Kidney tubule cell (primary cell): ENCODE measurements around the gene TRPV6.

ENCODE experiments used
- DNase-seq: peaks from one replicate; pipeline ENCODE4 v3.0.0-alpha.2; 2018; ENCODE audit warnings: low spot score

TRPV6 gene

GRCh38 chr7:142883145-142883544 lies 2.4 kb downstream of the TRPV6 start:
- no peak for DNase-seq

- no peak for DNase-seq
Measured at GRCh38 chr7:142882338-142882678, 3.2 kb downstream of the TRPV6 start.

- DNase-seq = no peak
Measured at GRCh38 chr7:142881586-142882337, 3.8 kb downstream of the TRPV6 start.

GRCh38 chr7:142880876-142881505 lies 4.6 kb downstream of the TRPV6 start:
- DNase-seq = peak; percentile 50

GRCh38 chr7:142879060-142879459 lies 6.5 kb downstream of the TRPV6 start:
- DNase-seq = no peak

- peak; percentile 31 for DNase-seq
Measured at GRCh38 chr7:142878315-142878714, 7.2 kb downstream of the TRPV6 start.

GRCh38 chr7:142876991-142877910 lies 8.3 kb downstream of the TRPV6 start:
- DNase-seq = no peak

GRCh38 chr7:142876236-142876960 lies 9.1 kb downstream of the TRPV6 start:
- DNase-seq = no peak

- no peak for DNase-seq
Measured at GRCh38 chr7:142875456-142875855, 10.1 kb downstream of the TRPV6 start.

- no peak for DNase-seq
Measured at GRCh38 chr7:142874837-142875236, 10.7 kb downstream of the TRPV6 start.

GRCh38 chr7:142874409-142874808 lies 11.1 kb downstream of the TRPV6 start:
- no peak for DNase-seq

- DNase-seq = no peak
Measured at GRCh38 chr7:142873871-142874270, 11.7 kb downstream of the TRPV6 start.

- peak; percentile 17 for DNase-seq
Measured at GRCh38 chr7:142873281-142873784, 12.2 kb downstream of the TRPV6 start.

- DNase-seq = no peak
Measured at GRCh38 chr7:142872106-142872675, 13.4 kb downstream of the TRPV6 start.

- no peak for DNase-seq
Measured at GRCh38 chr7:142871260-142872105, 14.1 kb downstream of the TRPV6 start.

GRCh38 chr7:142870566-142871259 lies 14.8 kb downstream of the TRPV6 start:
- DNase-seq = no peak

GRCh38 chr7:142870147-142870559 lies 15.4 kb downstream of the TRPV6 start:
- DNase-seq = no peak

- no peak for DNase-seq
Measured at GRCh38 chr7:142869434-142869833, 16.1 kb downstream of the TRPV6 start.

GRCh38 chr7:142868986-142869415 lies 16.5 kb downstream of the TRPV6 start:
- no peak for DNase-seq
